ENCODE results near the gene GPAT3.
"Not testable (repeated sequence)": the region's sequence is repeated elsewhere in the genome, so short reads cannot be mapped to it uniquely, and the experiment has no call there.

Gene GPAT3

GRCh38 chr4:83535520-83536361 lies at the start of gene GPAT3:
Gene GPAT3, plus strand, starts transcription at chr4:83536108. Its CDS starts 515 bp downstream, at chr4:83536623.
- DNase-seq (ENCODE audit: low read depth in 2 of 2), result peak; percentile 55 to 61

- no peak for DNase-seq (ENCODE audit: low read depth in 2 of 2)
These were observed 49.3 kb upstream of the GPAT3 start for GRCh38 chr4:83486457-83487129.

- DNase-seq (ENCODE audit: low read depth in 2 of 2), result no peak
These were observed 46.1 kb upstream of the GPAT3 start for GRCh38 chr4:83489711-83490326.

DNA sequence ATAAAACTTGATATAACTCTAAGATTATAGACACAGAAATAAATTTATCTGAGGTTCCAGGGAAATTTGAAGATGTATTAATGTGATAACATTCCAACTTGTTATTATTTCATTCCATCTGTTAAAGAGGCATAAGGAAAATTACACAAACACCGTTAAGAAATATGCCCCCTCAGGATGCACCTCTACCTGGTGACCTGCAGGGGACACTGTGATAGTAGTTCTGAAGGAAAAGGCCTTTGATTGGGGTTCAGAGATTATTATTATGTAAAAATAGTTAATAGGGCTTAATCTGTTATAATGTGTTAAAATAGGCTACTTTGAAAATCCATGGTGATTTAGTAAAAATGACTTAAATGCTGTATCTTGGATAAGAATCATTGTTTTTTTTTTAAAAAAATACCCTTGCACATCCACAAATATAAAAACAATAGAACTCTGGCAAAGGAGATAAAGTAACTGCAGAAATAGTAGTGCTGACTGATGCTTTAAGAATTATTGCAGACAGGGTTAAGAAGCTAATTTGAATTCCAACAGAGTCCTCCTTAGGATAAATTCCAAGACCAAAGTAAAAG lies 44.9 kb upstream of the GPAT3 start:
- DNase-seq (ENCODE audit: low read depth in 2 of 2), result no peak

- DNase-seq (ENCODE audit: low read depth in 2 of 2), result not testable (repeated sequence)
These were observed 39.6 kb upstream of the GPAT3 start for GRCh38 chr4:83496085-83496917.

GRCh38 chr4:83498187-83498586 lies 37.7 kb upstream of the GPAT3 start:
- DNase-seq (ENCODE audit: low read depth in 2 of 2), result no peak

- not testable (repeated sequence) for DNase-seq (ENCODE audit: low read depth in 2 of 2)
These were observed 34.2 kb upstream of the GPAT3 start for GRCh38 chr4:83501671-83502070.

GRCh38 chr4:83503974-83504373 lies 31.9 kb upstream of the GPAT3 start:
- no peak for DNase-seq (ENCODE audit: low read depth in 2 of 2)

- no peak for DNase-seq (ENCODE audit: low read depth in 2 of 2)
These were observed 31.4 kb upstream of the GPAT3 start for GRCh38 chr4:83504503-83504902.

GRCh38 chr4:83504996-83505395 lies 30.9 kb upstream of the GPAT3 start:
- DNase-seq (ENCODE audit: low read depth in 2 of 2), result no peak

- DNase-seq (ENCODE audit: low read depth in 2 of 2), result peak; percentile 8 to 34
These were observed 26.7 kb upstream of the GPAT3 start for GRCh38 chr4:83509156-83509585.

DNA sequence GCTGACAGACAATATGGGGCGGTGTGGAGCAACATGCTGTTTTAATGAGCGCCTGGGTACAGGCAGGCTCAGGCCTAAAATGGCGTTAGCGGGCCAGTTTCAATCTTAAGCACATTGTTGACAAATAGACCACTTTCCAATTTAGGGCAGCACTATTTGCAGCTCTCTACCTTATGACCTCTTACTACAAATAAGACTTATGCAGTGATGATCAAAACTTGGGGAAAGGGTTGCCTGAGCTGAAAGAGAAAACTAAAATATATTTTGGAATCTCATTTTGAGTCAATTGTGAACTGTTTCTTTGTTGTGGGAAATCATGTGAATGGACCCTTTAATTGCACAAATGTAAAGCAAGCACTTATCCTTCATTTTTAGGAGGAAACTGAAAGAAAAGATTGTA lies 25.5 kb upstream of the GPAT3 start:
- no peak for DNase-seq (ENCODE audit: low read depth in 2 of 2)

GRCh38 chr4:83516042-83516772 lies 19.7 kb upstream of the GPAT3 start:
- no peak for DNase-seq (ENCODE audit: low read depth in 2 of 2)

GRCh38 chr4:83522239-83522638 lies 13.7 kb upstream of the GPAT3 start:
- no peak for DNase-seq (ENCODE audit: low read depth in 2 of 2)

GRCh38 chr4:83527671-83528070 lies 8.2 kb upstream of the GPAT3 start:
- DNase-seq (ENCODE audit: low read depth in 2 of 2), result no peak

DNA sequence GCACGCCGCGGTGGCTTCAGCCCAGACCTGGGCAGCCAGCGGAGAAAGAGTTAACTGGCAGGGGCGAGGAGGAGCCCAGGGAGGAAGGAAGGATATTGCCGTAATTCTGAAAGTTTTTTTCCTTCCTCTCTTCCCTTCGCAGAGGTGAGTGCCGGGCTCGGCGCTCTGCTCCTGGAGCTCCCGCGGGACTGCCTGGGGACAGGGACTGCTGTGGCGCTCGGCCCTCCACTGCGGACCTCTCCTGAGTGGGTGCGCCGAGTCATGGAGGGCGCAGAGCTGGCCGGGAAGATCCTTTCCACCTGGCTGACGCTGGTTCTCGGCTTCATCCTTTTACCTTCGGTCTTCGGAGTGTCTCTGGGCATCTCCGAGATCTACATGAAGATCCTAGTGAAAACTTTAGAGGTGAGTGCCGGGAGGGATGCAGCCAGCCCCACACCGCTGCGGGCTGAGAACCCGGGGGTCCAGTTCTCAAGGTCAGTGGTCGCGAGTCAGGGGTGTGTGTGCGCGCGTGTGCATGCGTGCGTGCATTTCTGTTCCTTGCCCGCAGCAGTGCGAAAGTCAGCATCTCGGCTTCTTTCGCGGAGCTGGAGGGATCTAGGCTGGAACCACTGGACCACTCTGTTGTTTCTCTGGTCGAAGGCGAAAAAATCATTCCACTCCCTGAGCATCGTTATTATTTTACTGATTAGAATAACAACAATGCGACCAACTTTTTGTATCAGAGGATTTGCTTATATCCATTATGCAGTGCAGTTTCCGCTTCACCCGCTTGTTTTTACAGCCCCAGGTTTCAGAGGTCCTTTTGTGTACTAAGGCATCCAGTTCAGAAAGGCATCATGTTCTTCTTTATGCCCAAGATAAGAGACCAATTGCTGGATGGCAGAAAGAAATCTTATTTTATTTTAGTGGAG lies 709 bp downstream of the GPAT3 start:
- no peak for DNase-seq (ENCODE audit: low read depth in 2 of 2)

- no peak for DNase-seq (ENCODE audit: low read depth in 2 of 2)
These were observed 6.3 kb downstream of the GPAT3 start for GRCh38 chr4:83542225-83542624.

GRCh38 chr4:83546786-83547185 lies 10.9 kb downstream of the GPAT3 start:
- no peak for DNase-seq (ENCODE audit: low read depth in 2 of 2)

GRCh38 chr4:83548151-83548905 lies 12.4 kb downstream of the GPAT3 start:
- peak; percentile 61 to 75 for DNase-seq (ENCODE audit: low read depth in 2 of 2)

All from stimulated activated CD8-positive, alpha-beta memory T cell treated with anti-CD3 and anti-CD28 coated beads, Interleukin-15, amount 100 ng/mL, for 48 hours (primary cell).